ENCODE results near the gene SPRR3.

SPRR3 gene, protein sequence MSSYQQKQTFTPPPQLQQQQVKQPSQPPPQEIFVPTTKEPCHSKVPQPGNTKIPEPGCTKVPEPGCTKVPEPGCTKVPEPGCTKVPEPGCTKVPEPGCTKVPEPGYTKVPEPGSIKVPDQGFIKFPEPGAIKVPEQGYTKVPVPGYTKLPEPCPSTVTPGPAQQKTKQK

DNA sequence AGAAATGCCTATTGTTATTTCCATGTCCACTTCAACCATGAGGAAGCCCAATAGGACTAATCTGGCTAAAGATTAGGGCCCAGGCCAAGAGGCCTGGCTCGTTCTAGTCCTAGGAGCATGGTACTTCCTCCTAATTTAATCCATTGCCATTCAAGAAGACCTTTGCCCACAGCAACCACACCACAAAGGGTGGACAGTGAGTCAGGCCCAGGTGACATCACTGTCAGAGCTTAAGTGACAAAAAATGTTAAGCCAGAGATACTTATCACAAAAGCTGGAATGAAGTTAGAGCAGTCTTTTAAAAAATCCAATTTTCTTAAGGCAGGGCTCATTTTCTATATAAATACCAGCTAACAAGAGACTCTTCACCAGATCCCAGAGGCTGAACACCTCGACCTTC is at the start of gene SPRR3:
Gene SPRR3 (plus strand): TSS at position 368 of the 400 bp plus-strand sequence. CDS start 1,272 bp downstream, outside the sequence.
- TF ChIP-seq, protein P1, sequence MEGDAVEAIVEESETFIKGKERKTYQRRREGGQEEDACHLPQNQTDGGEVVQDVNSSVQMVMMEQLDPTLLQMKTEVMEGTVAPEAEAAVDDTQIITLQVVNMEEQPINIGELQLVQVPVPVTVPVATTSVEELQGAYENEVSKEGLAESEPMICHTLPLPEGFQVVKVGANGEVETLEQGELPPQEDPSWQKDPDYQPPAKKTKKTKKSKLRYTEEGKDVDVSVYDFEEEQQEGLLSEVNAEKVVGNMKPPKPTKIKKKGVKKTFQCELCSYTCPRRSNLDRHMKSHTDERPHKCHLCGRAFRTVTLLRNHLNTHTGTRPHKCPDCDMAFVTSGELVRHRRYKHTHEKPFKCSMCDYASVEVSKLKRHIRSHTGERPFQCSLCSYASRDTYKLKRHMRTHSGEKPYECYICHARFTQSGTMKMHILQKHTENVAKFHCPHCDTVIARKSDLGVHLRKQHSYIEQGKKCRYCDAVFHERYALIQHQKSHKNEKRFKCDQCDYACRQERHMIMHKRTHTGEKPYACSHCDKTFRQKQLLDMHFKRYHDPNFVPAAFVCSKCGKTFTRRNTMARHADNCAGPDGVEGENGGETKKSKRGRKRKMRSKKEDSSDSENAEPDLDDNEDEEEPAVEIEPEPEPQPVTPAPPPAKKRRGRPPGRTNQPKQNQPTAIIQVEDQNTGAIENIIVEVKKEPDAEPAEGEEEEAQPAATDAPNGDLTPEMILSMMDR (IDR thresholded peaks at IDR 0.05; ENCODE audit: low read depth, low read length, missing control alignments): no peak
- in situ Hi-C loops (cut with HindIII; ENCODE audit: low sequenced_read_pairs): no loop called here
- no peak for DNase-seq (ENCODE audit: low read depth)

DNA sequence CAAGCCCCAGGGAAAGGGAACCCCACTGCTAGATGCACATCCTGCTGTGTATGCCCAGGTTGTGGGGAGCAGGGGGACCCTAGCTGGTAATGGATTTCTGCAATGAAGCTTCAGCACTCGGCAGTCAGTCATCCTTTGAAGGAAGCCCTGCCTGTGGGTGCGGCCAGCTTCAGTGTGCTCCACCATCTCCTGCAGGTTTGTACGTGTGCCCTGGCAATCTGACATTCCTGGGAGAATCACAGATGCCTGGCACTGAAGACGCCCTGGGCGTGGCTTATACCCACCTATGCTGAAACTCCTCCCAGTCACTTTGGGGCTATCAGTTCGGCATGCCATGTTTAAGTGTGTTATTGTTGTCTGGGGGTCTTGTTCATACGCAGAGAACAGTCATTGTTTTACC is 47.8 kb upstream of the SPRR3 start:
- in situ Hi-C loops (cut with HindIII; ENCODE audit: low sequenced_read_pairs): loop anchor here (5.0 kb wide), 1 partner anchor 41 kb away; no protein-coding TSS in a partner anchor
- DNase-seq (ENCODE audit: low read depth): no peak
- TF ChIP-seq, protein P1 (IDR thresholded peaks at IDR 0.05; ENCODE audit: low read depth, low read length, missing control alignments): no peak
- no peak overlapping the region for H3K4me3 ChIP-seq (ENCODE audit: low read depth, low read length)

More for the DNA sequence above, at the start of gene SPRR3:
- no peak within 1 kb of the TSS for H3K4me3 ChIP-seq (ENCODE audit: low read depth, low read length)

DNA sequence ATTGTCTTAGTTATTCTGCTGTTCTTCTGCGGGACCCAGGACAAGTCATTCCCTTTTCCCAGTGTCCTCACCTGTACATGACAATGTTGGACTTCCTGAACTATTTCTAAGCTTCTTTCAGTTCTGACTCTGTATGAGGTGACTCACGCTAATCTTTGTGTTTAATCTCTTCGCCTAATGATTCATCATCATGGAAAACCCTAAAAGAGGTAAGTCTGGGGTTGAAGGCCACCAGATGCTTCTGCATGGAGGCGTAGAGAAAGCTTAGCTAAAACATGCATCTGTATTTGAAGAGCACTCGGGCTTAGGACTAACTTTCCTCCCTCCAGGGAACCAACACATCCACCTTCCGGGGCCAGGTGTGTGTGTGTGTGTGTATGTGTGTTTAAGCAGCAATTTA is 47.1 kb upstream of the SPRR3 start:
- DNase-seq (ENCODE audit: low read depth): no peak
- no peak overlapping the region for H3K4me3 ChIP-seq (ENCODE audit: low read depth, low read length)
- in situ Hi-C loops (cut with HindIII; ENCODE audit: low sequenced_read_pairs): loop anchor here (5.0 kb wide), 1 partner anchor 42 kb away; no protein-coding TSS in a partner anchor
- TF ChIP-seq, protein P1 (IDR thresholded peaks at IDR 0.05; ENCODE audit: low read depth, low read length, missing control alignments): no peak

DNA sequence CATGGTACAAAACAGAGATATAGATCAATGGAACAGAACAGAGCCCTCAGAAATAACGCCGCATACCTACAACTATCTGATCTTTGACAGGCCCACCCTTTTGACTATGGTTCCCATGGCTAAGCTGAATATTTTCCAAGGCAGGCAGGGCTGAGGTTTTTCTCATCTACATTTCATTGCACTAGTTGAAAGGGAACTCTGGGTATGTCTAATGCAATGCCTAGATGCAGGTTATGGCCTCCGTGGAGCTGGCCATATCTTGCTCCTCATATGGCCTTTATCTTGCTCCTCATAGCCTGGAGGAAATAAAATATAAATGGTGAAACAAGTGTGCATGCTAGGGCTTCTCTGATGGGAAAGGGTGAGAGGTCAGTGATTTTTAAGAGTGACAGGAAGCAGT is 44.0 kb upstream of the SPRR3 start:
- TF ChIP-seq, protein P1 (IDR thresholded peaks at IDR 0.05; ENCODE audit: low read depth, low read length, missing control alignments): no peak
- in situ Hi-C loops (cut with HindIII; ENCODE audit: low sequenced_read_pairs): no loop called here
- no peak overlapping the region for H3K4me3 ChIP-seq (ENCODE audit: low read depth, low read length)
- no peak for DNase-seq (ENCODE audit: low read depth)

DNA sequence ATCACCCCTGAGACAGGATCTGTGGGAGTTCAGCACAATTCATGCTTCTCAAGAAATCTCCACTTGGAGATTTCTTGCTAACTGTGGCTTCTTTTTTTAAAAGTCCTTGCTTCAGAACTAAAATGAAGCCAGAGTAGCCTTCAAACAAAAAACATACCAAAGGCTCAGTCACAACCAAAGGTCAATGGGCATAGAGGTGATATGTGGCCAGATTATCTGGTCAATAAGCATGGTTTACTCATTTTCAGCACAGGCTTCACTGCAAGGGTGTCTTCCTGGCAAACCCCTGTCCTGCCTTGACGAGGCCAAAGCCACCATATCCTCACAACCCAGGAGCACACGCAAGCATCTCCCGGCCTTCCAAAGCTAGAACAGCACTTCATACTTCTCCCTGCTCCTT is 42.3 kb upstream of the SPRR3 start:
- in situ Hi-C loops (cut with HindIII; ENCODE audit: low sequenced_read_pairs): no loop called here
- no peak for DNase-seq (ENCODE audit: low read depth)
- H3K4me3 ChIP-seq (ENCODE audit: low read depth, low read length): no peak overlapping the region
- TF ChIP-seq, protein P1 (IDR thresholded peaks at IDR 0.05; ENCODE audit: low read depth, low read length, missing control alignments): no peak

DNA sequence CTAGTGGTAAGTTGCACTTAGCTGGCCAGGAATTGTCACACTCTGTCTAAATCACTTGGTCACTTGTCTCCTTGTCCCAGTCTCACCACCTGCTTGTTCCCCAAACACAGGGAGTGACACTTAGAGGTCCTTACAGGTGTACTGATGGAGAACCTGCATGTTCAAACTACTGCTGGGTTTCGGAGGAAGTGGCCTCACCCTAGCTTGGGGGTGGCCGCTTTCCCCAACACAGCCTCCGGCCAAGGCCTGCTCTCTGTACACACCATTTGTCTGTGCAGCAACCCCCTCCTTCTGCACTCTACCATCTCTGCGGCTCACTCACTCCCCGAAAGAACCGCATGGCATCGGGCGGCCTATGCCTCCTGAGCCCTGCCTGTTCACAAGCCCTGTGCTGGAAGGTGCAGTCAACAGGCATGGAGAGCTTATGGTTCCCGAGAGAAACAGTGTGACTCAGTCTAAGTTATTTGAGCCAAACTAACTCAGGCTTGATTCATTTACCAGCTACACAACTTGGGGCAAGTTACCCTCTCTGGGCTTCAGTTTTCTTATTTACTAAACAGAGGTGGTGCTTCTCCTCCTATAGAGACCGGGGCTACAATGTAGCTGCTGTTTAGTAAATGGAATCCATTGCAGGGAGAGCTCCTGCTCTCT is 41.6 kb upstream of the SPRR3 start:
- TF ChIP-seq, protein P1 (IDR thresholded peaks at IDR 0.05; ENCODE audit: low read depth, low read length, missing control alignments): no peak
- in situ Hi-C loops (cut with HindIII; ENCODE audit: low sequenced_read_pairs): no loop called here
- no peak overlapping the region for H3K4me3 ChIP-seq (ENCODE audit: low read depth, low read length)
- no peak for DNase-seq (ENCODE audit: low read depth)

Measured in astrocyte of the cerebellum (primary cell).